Umbilical cord (tissue), 2 donors: ENCODE data around the gene SDHB. TPM values are rescaled to one million over a fixed set of nuclear protein-coding genes. Genes with fewer than 3 reads are reported as not detected.

Experiments
- DNase-seq: peaks from one replicate; pipeline ENCODE4 v3.0.0-alpha.2; 2015; ENCODE audit warnings: low spot score
- total RNA-seq: library from RNA; depleted of rRNA; stranded (reverse); fragments of >200 nt; gene quantifications from one replicate; pipeline ENCODE4 v1.2.3, GENCODE V29; 2014; ENCODE audit warnings: low replicate concordance; ENCODE audit not compliant: insufficient read depth

SDHB gene
- 69.3 TPM for total RNA-seq

- DNase-seq: peak; percentile 99
Measured at GRCh38 chr1:17053685-17054410, at the start of gene SDHB. Gene SDHB (minus strand): TSS chr1:17054032. CDS start chr1:17054019, 13 bp downstream.

- DNase-seq: no peak
Measured at GRCh38 chr1:17102232-17102631, 48.4 kb upstream of the SDHB start.

GRCh38 chr1:17101261-17101660, 47.4 kb upstream of the SDHB start:
- DNase-seq: no peak

- no peak for DNase-seq
Measured at GRCh38 chr1:17099616-17100340, 45.9 kb upstream of the SDHB start.

- DNase-seq: peak; percentile 38
Measured at GRCh38 chr1:17098446-17099317, 44.9 kb upstream of the SDHB start.

GRCh38 chr1:17097787-17098186, 44.0 kb upstream of the SDHB start:
- DNase-seq: no peak

GRCh38 chr1:17097147-17097546, 43.3 kb upstream of the SDHB start:
- DNase-seq: no peak

GRCh38 chr1:17096584-17096983, 42.8 kb upstream of the SDHB start:
- DNase-seq: no peak

GRCh38 chr1:17095141-17095540, 41.3 kb upstream of the SDHB start:
- DNase-seq: no peak

- no peak for DNase-seq
Measured at GRCh38 chr1:17094664-17095063, 40.8 kb upstream of the SDHB start.

GRCh38 chr1:17093822-17094393, 40.1 kb upstream of the SDHB start:
- no peak for DNase-seq

- peak; percentile 19 for DNase-seq
Measured at GRCh38 chr1:17091252-17091651, 37.4 kb upstream of the SDHB start.

- no peak for DNase-seq
Measured at GRCh38 chr1:17089506-17089905, 35.7 kb upstream of the SDHB start.

- DNase-seq: no peak
Measured at GRCh38 chr1:17086751-17087150, 32.9 kb upstream of the SDHB start.

- no peak for DNase-seq
Measured at GRCh38 chr1:17084787-17085186, 31.0 kb upstream of the SDHB start.

- DNase-seq: no peak
Measured at GRCh38 chr1:17082761-17083160, 28.9 kb upstream of the SDHB start.

- no peak for DNase-seq
Measured at GRCh38 chr1:17081439-17081838, 27.6 kb upstream of the SDHB start.

- no peak for DNase-seq
Measured at GRCh38 chr1:17080880-17081279, 27.0 kb upstream of the SDHB start.

- no peak for DNase-seq
Measured at GRCh38 chr1:17080085-17080759, 26.4 kb upstream of the SDHB start.

GRCh38 chr1:17078991-17079868, 25.4 kb upstream of the SDHB start:
- DNase-seq: no peak
